NCI-H2227 (cell line): ENCODE data around the gene EGLN3.
A peak's percentile ranks its signal among the peaks of the same experiment; 100 is the strongest.
"Not testable (repeated sequence)": the region's sequence is repeated elsewhere in the genome, so short reads cannot be mapped to it uniquely, and the experiment has no call there.

Experiments
- DNase-seq: peaks from one replicate; lab custom pipeline; 2025; ENCODE audit not compliant: unreplicated experiment; lab: John Stamatoyannopoulos, UW

EGLN3 gene

GRCh38 chr14:33938131-33938949 is 12.5 kb downstream of the EGLN3 start:
- peak; percentile 81 for DNase-seq

- no peak for DNase-seq
Observed at GRCh38 chr14:33936391-33936790, 14.5 kb downstream of the EGLN3 start.

GRCh38 chr14:33934938-33935337 is 15.9 kb downstream of the EGLN3 start:
- no peak for DNase-seq

- no peak for DNase-seq
Observed at GRCh38 chr14:33934043-33934750, 16.7 kb downstream of the EGLN3 start.

GRCh38 chr14:33933386-33933933 is 17.4 kb downstream of the EGLN3 start:
- DNase-seq: no peak

GRCh38 chr14:33932576-33933345 is 18.1 kb downstream of the EGLN3 start:
- peak; percentile 68 for DNase-seq

- DNase-seq: no peak
Observed at GRCh38 chr14:33932033-33932432, 18.8 kb downstream of the EGLN3 start.

- no peak for DNase-seq
Observed at GRCh38 chr14:33931461-33931860, 19.4 kb downstream of the EGLN3 start.

- no peak for DNase-seq
Observed at GRCh38 chr14:33930439-33930838, 20.4 kb downstream of the EGLN3 start.

- no peak for DNase-seq
Observed at GRCh38 chr14:33929799-33930408, 21.0 kb downstream of the EGLN3 start.

- DNase-seq: no peak
Observed at GRCh38 chr14:33928895-33929294, 22.0 kb downstream of the EGLN3 start.

GRCh38 chr14:33927944-33928343 is 22.9 kb downstream of the EGLN3 start:
- DNase-seq: no peak

GRCh38 chr14:33926967-33927366 is 23.9 kb downstream of the EGLN3 start:
- not testable (repeated sequence) for DNase-seq

- no peak for DNase-seq
Observed at GRCh38 chr14:33925946-33926345, 24.9 kb downstream of the EGLN3 start.

- DNase-seq: no peak
Observed at GRCh38 chr14:33925235-33925634, 25.6 kb downstream of the EGLN3 start.

- no peak for DNase-seq
Observed at GRCh38 chr14:33924566-33925100, 26.2 kb downstream of the EGLN3 start.

GRCh38 chr14:33922125-33922524 is 28.7 kb downstream of the EGLN3 start:
- DNase-seq: no peak

GRCh38 chr14:33918256-33918655 is 32.6 kb downstream of the EGLN3 start:
- DNase-seq: no peak

GRCh38 chr14:33917661-33918060 is 33.2 kb downstream of the EGLN3 start:
- DNase-seq: no peak

GRCh38 chr14:33916663-33917565 is 34.0 kb downstream of the EGLN3 start:
- no peak for DNase-seq
